Mesodermal cell (in vitro differentiated cells): ENCODE measurements around the gene PARVG. TPM values are rescaled to one million over a fixed set of nuclear protein-coding genes. Genes with fewer than 3 reads are reported as not detected.

Experiments
- H3K27ac ChIP-seq: 2 replicates; pipeline ENCODE4 v1.7.0; 2013; ENCODE audit warnings: mild to moderate bottlenecking, low read depth, low read length, moderate library complexity; ENCODE audit not compliant: severe bottlenecking
- H3K36me3 ChIP-seq: 2 replicates; pipeline ENCODE4 v1.7.1; 2013; ENCODE audit warnings: mild to moderate bottlenecking, low read length, moderate library complexity; ENCODE audit not compliant: control insufficient read depth, insufficient read depth
- H3K4me1 ChIP-seq: one replicate; pipeline ENCODE4 v1.7.1; 2013; ENCODE audit warnings: mild to moderate bottlenecking, low read length; ENCODE audit not compliant: insufficient read depth, control insufficient read depth, poor library complexity, severe bottlenecking
- H3K4me3 ChIP-seq: 2 replicates; pipeline ENCODE4 v1.7.0; 2013; ENCODE audit warnings: low read length, control low read depth, mild to moderate bottlenecking; ENCODE audit not compliant: insufficient read depth, poor library complexity, severe bottlenecking; ENCODE audit errors: extremely low read depth
- H3K9me3 ChIP-seq: 2 replicates; pipeline ENCODE4 v1.7.1; 2013; ENCODE audit warnings: mild to moderate bottlenecking, low read length, moderate library complexity; ENCODE audit not compliant: control insufficient read depth
- WGBS, 2 experiments: methylation state at CpG; one replicate each; pipeline ENCODE4 v1.1.5; 2013; ENCODE audit warnings: missing lambda C conversion rate in 2 of 2; ENCODE audit not compliant: insufficient coverage in 2 of 2; 5-methylcytosine and 5-hydroxymethylcytosine counted together
- polyA plus RNA-seq, 2 experiments: library from polyadenylated mRNA; stranded (reverse); fragments of 50-300 nt; gene quantifications; one replicate each; pipeline ENCODE4 v1.2.3, GENCODE V29; 2013

PARVG gene, protein sequence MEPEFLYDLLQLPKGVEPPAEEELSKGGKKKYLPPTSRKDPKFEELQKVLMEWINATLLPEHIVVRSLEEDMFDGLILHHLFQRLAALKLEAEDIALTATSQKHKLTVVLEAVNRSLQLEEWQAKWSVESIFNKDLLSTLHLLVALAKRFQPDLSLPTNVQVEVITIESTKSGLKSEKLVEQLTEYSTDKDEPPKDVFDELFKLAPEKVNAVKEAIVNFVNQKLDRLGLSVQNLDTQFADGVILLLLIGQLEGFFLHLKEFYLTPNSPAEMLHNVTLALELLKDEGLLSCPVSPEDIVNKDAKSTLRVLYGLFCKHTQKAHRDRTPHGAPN
- polyA plus RNA-seq (2013, experiment 1 of 2): 1.6 TPM
- 2.0 TPM for polyA plus RNA-seq (2013, experiment 2 of 2)

DNA sequence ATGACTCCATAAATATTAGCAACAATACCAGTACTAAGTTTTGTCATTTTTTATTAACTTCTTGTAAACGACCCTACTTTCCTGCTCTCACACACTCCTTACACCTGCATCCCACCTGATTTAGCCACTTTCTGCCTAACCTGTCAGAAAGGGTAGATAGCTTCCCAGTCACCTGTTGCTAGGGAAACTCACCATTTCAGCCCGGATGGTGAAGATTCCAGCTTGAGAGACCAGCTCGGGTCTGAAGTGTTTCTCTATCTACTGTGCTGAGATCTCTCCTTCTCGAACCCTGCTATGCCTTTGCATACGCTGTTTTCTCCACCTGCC lies at the start of gene PARVG:
Gene PARVG, plus strand, starts transcription at position 220 of the 327 bp plus-strand sequence. CDS start 2,405 bp downstream, outside the sequence.
- Histone ChIP-seq H3K4me3 (no peak within 1 kb of the TSS), H3K27ac (no peak within 1 kb of the TSS), H3K36me3 (no peaks in the 10 kb centered on the region), H3K9me3 (no peaks in the 10 kb centered on the region), H3K4me1 (peaks cover 15% of the 10 kb centered on the region)
- 79 to 86% methylated on average over 5 of the region's 5 CpGs for WGBS, 2 experiments

- H3K9me3 ChIP-seq: no peaks in the 10 kb centered on the region
- no peaks in the 10 kb centered on the region for H3K4me1 ChIP-seq
- peaks cover 2% of the 10 kb centered on the region for H3K36me3 ChIP-seq
- WGBS, 2 experiments: 86 to 98% methylated on average over 3 to 9 of the region's 12 CpGs
- H3K27ac ChIP-seq: no peak overlapping the region
- H3K4me3 ChIP-seq: no peak overlapping the region
Measured at GRCh38 chr22:44131412-44131811, 49.3 kb upstream of the PARVG start.

DNA sequence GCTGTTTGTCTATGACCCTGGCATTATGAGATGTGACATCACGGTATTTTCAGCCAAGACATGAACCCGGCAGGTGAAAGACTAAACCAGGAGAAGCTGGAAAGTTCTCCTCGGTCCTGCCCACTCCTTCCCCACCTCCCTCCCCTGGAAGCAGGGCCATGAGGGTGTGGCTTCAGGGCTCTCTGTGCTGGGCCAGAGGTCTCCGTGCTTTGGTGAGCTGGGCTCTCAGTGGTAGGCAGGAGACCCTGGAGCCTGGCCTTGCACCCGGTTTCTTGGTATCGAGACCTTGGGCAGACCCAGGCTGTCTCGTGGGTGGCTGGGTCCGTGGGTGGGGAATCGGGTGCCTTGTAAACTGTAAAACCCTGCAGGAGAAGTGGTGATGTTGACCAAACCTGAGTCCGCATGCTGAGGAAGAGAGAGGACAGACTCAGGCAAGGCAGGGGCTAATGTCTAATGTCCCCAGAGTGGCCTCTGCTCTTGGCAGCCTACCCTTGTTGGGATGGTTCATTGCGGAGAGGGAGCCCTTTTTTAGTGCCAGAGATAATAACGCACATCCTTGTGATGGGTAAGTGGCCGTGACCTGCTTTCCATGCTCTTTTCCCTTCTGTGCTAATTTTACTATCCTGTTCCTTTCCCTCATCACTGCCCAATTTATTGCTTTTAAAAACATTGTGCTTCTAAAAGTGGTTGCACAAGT lies 48.6 kb upstream of the PARVG start:
- no peaks in the 10 kb centered on the region for H3K4me1 ChIP-seq
- H3K9me3 ChIP-seq: peaks cover 6% of the 10 kb centered on the region
- no peak overlapping the region for H3K27ac ChIP-seq
- no peak overlapping the region for H3K4me3 ChIP-seq
- H3K36me3 ChIP-seq: peaks cover 7% of the 10 kb centered on the region
- WGBS, 2 experiments: 92 to 94% methylated on average over 13 of the region's 13 CpGs

- Histone ChIP-seq H3K36me3 (peaks cover 12% of the 10 kb centered on the region), H3K27ac (no peak overlapping the region)
- WGBS, 2 experiments: 76 to 81% methylated on average over 9 to 12 of the region's 12 CpGs
Measured at GRCh38 chr22:44132724-44133123, 48.0 kb upstream of the PARVG start.

DNA sequence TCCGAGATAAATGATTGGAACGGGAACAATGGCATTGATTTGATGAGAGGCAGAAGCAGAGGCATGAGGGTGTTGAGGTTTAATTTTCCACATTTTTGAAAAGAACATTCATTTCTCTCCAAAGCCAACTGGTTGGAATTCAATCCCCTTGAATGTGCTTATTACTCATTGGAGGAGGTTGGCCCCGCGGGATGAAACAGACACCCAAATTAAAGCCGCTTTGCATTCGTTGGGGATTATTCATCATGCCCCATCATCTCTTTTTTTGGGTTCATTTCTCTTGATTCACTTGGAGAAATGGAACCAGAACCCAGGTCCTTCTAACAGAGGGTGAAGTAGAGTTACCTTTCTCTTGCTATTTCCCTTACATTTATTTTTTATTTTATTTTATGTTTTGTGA lies 47.6 kb upstream of the PARVG start:
- Histone ChIP-seq H3K4me1 (no peaks in the 10 kb centered on the region), H3K9me3 (peaks cover 9% of the 10 kb centered on the region), H3K4me3 (no peak overlapping the region), H3K36me3 (peaks cover 12% of the 10 kb centered on the region), H3K27ac (no peak overlapping the region)
- 95% methylated on average over 4 of the region's 6 CpGs; no CpG with 5 or more reads in 1 of the 2 experiments for WGBS, 2 experiments

More at GRCh38 chr22:44132724-44133123, 48.0 kb upstream of the PARVG start:
- no peak overlapping the region for H3K4me3 ChIP-seq
- H3K9me3 ChIP-seq: peaks cover 9% of the 10 kb centered on the region
- H3K4me1 ChIP-seq: no peaks in the 10 kb centered on the region

DNA sequence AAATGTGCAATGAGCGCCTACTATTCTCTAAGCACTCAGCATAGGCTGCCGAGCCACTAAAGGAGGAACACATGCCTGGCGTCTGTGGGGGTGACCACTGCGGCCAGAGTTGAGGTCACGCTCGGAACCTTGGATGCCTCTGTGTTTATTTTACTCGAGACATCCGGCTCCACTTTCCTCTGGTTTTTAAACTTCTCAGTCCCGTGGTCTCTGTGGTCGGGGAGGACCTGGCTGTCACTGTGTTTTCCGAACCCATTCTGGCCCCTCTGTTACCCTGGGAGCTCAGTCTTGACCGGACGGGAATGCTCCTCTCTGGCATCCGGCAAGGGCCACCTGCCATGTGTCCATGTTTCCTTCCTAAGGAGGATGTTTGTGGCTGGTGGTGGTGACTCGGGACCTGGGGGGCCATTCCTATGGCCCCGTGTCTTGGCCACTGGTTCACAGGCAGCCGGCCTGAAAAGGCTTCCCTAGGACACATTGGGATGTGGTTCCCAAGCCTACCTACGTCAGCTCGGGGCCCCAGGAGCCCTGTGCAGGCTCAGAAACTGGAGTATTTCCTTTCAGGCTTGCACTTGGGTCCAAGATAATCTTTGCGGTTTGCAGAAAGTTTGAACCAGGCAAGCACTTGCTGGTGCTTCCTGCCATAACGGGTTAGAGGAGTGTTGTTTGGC lies 46.7 kb upstream of the PARVG start:
- peaks cover 12% of the 10 kb centered on the region for H3K36me3 ChIP-seq
- 90 to 94% methylated on average over 18 to 20 of the region's 21 CpGs for WGBS, 2 experiments
- H3K9me3 ChIP-seq: peaks cover 9% of the 10 kb centered on the region
- H3K4me1 ChIP-seq: no peaks in the 10 kb centered on the region
- H3K27ac ChIP-seq: no peak overlapping the region
- no peak overlapping the region for H3K4me3 ChIP-seq

- 93% methylated on average over 2 to 4 of the region's 8 CpGs for WGBS, 2 experiments
- no peak overlapping the region for H3K27ac ChIP-seq
Measured at GRCh38 chr22:44136112-44136511, 44.6 kb upstream of the PARVG start.

GRCh38 chr22:44136786-44137185 lies 43.9 kb upstream of the PARVG start:
- H3K9me3 ChIP-seq: peaks cover 15% of the 10 kb centered on the region
- H3K27ac ChIP-seq: no peak overlapping the region
- H3K4me3 ChIP-seq: no peak overlapping the region
- no peaks in the 10 kb centered on the region for H3K4me1 ChIP-seq
- peaks cover 12% of the 10 kb centered on the region for H3K36me3 ChIP-seq

More at GRCh38 chr22:44136112-44136511, 44.6 kb upstream of the PARVG start:
- Histone ChIP-seq H3K4me3 (no peak overlapping the region), H3K36me3 (peaks cover 12% of the 10 kb centered on the region), H3K9me3 (peaks cover 10% of the 10 kb centered on the region), H3K4me1 (no peaks in the 10 kb centered on the region)

DNA sequence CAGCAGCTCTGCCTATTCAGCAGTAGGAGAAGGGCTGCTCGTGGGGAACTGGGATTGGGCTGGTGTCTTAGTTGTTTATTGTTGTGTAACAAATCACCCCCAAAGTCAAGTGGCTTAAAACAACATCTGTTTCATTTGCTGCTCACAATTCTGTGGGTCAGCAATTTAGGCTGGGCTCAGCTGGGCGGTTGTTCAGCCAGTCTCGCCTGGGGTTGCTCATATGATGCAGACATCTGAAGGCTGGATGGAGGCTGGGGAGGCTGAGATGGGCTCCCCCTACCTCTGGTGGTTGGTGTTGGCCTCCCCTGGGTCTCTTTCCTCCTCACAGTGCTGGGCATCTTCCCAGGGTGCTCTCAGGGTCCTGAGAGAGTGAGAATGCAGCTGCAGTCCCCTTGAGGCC lies 43.3 kb upstream of the PARVG start:
- peaks cover 12% of the 10 kb centered on the region for H3K36me3 ChIP-seq
- peaks cover 15% of the 10 kb centered on the region for H3K9me3 ChIP-seq
- 70 to 100% methylated on average over 1 to 2 of the region's 3 CpGs for WGBS, 2 experiments
- no peak overlapping the region for H3K4me3 ChIP-seq
- H3K27ac ChIP-seq: no peak overlapping the region
- H3K4me1 ChIP-seq: no peaks in the 10 kb centered on the region

DNA sequence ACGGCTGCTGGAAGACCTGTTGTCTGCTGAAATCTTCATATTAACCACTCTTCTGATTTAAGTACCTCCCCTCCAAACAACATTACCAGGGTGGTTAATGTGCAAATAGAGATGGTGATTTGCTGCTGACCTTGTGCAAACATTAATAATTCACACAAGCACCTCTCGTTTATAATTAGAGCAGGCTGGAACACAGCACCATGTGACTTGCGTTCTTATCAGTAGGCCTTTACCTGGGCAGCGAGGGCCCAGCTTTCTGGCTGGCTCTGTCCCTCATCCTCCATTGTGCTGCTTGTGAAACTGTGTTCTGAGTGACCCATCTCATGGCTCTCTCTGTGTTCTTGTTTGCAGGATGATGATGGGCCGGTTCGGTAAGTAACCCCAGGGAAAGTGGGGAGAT lies 41.0 kb upstream of the PARVG start:
- H3K4me3 ChIP-seq: no peak overlapping the region
- 88 to 89% methylated on average over 6 of the region's 6 CpGs for WGBS, 2 experiments
- no peaks in the 10 kb centered on the region for H3K4me1 ChIP-seq
- H3K9me3 ChIP-seq: peaks cover 15% of the 10 kb centered on the region
- H3K27ac ChIP-seq: no peak overlapping the region
- H3K36me3 ChIP-seq: peaks cover 12% of the 10 kb centered on the region
